Stimulated activated CD8-positive, alpha-beta memory T cell treated with anti-CD3 and anti-CD28 coated beads, Interleukin-12 subunit alpha, Interleukin-12 subunit beta, amount 100 ng/mL, for 24 hours (primary cell): ENCODE results near the gene MCM7.
A peak's percentile ranks its signal among the peaks of the same experiment; 100 is the strongest.
"Not testable (repeated sequence)": the region's sequence is repeated elsewhere in the genome, so short reads cannot be mapped to it uniquely, and the experiment has no call there.

Experiments used
- DNase-seq: peaks from one replicate; pipeline ENCODE4 v3.0.0-alpha.2; 2020; ENCODE audit errors: extremely low read depth

Gene MCM7

DNA sequence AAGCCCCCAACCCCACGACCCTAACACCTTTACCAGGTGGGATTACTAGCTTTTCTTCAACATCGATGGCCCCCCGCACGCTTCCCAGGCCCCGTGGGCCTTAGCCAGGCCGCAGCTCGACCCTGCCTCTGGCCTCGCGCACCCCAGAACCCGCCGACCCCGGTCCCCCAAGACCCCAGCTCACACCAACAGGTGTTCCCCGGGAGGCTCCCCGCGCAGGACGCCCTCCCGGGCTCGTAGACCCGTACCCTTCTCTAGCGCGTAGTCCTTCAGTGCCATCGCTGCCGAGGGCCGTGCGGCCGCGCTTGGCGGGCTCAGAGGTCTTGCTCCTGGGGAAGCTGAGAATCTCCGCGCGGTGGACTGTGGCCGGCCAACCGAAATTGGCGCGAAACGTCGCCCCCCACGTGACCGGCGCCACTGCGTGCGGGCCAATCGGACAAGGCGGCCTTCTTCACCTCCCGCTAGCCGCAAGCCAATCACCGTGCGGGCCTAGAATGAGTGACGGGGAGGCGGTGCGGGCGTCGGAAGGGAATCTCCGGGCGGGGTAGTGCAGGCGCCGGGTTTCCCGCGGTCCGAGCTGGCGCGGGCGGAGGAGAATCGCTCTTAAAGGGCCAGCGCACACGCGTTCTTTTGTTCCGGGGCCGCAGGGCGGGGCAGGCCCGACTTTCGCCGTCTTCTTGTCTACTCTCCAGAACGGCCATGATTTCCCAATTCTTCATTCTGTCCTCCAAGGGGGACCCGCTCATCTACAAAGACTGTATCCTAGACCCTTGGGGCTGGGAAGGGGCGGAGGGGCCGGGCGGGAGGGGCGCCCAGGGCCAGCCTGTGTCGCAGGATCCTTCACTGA lies at the start of gene MCM7, which contains the start of gene AP4M1:
Gene MCM7 (minus strand): TSS at position 382 of the 847 bp plus-strand sequence. CDS start 103 bp downstream, at position 279.
Gene AP4M1 (plus strand): TSS at position 628 of the 847 bp plus-strand sequence. CDS start 72 bp downstream, at position 700.
- peak; percentile 94 for DNase-seq

DNA sequence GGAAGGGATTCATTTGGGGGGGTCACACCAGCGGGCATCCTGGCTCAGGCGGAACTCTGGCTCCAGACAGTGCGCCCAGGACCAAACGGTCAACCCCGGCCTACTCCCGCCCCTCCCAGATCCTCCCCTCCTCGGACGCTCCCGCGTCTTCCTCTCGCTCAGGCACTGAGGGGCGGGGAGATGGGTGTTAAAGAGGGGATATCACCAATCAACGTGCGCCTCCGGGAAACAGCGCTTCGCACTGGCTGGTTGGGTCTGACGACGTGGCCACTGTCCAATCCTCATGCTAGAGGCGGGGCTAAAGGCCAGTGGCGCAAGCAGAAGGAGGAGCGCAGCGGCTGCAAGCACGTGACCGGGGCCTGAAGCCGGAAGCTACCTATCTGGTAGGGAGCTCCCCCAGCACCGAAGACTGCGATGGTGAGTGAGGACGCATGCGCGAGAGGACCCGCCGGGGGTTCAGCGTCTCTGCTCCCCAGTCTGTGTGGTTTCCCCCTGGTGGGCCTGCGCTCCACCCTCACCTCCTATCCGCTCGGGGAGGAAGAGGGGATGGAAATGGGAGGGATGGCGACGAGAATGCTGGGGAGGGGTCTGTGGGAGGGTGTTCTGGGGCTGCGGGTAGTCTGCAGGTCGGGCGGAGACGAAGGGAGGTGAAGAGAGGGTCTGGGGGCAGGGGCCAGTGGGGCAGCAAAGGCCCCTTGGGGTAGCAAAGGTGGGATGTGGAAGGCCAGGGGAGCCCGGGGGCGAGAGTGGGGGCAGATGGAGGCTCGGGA lies 47.5 kb upstream of the MCM7 start, which contains the start of gene LAMTOR4:
Gene LAMTOR4 (plus strand): TSS at position 360 of the 770 bp plus-strand sequence. CDS start 55 bp downstream, at position 415.
- peak; percentile 95 for DNase-seq

DNA sequence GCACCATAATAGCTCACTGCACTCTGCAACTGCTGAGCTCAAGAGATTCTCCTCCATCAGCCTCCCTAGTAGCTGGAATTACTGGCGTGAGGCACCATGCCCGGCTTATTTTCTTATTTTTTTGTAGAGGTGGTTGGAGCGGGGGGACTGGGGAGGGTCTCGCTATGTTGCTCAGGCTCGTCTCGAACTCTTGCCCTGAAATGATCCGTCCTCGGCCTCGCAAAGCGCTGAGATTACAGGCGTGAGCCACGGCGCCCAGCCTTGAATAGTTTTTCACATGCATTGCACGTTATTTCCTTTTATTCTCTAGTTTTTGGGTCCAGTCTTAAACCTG lies 47.0 kb upstream of the MCM7 start:
- DNase-seq = no peak

DNA sequence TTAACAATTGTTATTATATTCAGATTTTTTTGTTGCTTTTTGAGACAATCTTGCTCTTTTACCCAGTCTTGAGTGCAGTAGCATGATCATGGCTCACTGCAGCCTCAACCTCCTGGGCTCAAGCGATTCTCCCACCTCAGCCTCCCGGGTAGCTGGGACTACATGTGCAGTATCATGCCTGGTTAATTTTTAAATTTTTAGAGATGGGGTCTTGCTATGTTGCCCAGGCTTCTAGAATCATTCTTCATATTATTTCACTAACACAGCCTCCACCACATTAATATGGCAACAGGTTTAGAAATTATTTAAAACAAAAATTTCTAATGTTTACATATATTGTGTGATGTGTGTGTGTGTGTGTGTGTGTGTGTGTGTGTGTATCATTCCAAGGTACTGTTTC lies 46.1 kb upstream of the MCM7 start:
- no peak for DNase-seq

DNA sequence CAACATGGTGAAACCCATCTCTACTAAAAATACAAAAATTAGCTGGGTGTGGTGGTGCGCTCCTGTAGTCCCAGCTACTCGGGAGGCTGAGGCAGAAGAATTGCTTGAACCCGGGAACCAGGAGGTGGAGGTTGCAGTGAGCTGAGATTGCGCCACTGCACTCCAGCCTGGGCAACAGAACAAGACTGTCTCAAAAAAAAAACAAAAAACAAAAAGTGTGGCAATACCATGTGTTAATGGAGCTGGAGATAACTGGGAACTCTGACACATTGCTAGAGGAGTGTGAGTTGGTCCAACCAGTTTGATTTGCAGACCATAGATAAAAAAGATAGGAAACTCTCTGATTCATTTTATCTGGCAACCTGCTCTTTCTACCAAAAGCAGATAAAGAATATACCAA lies 45.2 kb upstream of the MCM7 start:
- DNase-seq = not testable (repeated sequence)

DNA sequence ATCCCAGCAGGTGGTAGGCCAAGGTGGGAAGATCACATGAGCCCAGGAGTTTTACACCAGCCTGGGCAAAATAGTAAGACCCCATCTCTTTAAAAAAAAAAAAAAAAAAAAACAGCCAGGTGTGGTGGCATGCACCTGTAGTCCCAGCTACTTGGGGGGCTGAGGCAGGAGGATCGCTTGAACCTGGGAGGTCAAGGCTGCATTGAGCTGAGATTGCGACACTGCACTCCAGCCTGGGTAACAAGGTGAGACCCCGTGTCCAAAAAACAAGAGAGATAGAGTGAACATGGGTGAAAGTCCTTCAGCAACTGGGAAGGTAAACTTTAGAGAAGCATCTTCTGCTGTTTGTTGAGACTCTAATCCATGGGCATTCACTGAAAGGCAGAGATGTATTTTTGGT lies 41.3 kb upstream of the MCM7 start:
- no peak for DNase-seq

DNA sequence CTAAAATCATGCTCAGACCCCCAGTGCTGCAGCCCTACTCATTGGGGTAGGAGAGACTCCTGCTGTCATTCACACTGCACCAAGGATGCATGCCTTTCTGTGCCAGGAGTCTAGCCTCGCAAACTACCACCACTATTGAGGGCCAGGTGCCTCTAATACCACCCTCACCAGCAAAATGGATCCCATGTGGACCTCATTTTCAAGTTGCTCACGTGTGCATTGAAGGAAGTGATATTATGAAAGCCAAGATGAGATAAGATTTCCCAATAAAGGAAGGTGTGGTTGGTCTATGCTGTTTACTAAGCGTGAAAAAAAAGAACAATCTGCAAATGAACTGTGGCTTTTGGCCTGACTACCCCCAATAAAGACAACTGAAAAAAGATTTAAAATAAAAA lies 40.4 kb upstream of the MCM7 start:
- no peak for DNase-seq

DNA sequence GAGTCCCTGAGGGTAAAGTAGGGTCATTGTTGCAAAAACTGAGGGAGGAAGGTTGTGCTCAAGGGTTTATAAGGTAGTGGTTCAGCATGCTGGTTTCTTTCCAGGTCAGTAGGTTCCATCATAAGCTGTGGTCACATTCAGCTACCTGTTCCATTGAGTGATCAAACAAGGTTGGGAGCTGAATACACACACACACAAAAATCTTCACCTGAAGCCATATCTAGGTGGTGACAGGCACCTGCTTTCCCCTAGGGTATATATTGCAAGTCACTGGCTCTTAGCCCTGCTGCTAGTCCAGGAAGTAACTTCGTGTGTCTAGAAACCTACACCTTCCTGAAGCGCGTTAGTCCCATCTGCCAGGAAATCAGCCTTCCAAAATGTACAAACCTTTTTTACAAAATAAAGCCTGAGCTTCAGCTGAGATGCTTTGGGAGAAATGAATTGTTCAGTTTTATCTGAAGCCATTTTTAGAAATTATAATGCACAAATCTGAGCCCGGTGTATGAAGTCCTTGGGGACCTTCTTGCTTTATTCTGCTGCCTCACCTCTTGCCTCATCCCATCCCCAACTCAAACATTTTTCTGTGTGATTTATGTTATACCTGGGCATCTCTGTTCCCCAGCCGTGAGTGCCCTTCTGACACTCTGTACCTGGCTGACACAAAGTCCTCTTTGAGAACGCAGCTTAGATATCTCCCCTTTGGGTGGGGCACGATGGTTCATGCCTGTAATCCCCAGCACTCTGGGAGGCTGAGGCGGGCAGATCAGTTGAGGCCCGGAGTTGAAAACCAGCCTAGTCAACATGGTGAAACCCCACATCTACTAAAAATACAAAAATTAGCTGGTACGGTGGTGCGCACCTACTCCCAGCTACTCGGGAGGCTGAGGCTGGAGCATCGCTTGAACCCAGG lies 36.9 kb upstream of the MCM7 start:
- no peak for DNase-seq

DNA sequence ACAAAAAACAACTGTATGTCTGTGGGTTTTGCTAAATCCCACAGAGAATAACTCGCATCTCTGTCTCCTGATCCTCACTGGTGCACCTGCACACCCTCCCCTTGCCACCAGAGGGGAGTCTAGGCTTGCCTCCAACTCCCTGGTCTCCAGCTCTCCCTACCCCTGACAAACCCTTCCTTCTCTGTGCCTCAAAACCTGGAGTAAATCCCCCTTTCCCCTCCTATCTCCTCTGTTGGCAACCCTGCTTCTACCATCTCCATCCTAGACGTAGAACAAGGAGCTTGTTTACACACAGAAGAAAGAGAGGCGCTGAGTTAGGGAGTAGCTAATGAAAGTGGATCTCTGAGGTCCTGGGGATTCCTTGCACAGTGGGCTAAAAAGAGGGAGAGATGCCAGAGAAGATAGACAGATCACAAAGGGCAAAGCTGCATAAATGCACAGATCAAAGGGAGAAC lies 31.5 kb upstream of the MCM7 start:
- DNase-seq = no peak

DNA sequence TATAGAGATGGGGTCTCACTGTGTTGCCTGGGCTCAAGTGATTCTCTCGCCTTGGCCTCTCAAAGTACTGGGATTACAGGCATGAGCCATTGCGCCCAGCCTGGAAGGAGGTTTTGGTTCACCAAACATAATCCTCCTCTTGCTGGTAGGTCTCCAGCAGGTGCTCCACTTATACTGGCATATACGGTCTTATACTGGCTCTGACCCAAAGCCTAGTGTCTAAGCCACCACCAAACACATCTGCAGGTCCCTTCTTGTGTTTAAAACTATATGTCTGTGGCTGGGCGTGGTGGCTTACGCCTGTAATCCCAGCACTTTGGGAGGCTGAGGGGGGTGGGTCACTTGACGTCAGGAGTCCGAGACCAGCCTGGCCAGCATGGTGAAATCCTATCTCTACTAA lies 30.9 kb upstream of the MCM7 start:
- no peak for DNase-seq

DNA sequence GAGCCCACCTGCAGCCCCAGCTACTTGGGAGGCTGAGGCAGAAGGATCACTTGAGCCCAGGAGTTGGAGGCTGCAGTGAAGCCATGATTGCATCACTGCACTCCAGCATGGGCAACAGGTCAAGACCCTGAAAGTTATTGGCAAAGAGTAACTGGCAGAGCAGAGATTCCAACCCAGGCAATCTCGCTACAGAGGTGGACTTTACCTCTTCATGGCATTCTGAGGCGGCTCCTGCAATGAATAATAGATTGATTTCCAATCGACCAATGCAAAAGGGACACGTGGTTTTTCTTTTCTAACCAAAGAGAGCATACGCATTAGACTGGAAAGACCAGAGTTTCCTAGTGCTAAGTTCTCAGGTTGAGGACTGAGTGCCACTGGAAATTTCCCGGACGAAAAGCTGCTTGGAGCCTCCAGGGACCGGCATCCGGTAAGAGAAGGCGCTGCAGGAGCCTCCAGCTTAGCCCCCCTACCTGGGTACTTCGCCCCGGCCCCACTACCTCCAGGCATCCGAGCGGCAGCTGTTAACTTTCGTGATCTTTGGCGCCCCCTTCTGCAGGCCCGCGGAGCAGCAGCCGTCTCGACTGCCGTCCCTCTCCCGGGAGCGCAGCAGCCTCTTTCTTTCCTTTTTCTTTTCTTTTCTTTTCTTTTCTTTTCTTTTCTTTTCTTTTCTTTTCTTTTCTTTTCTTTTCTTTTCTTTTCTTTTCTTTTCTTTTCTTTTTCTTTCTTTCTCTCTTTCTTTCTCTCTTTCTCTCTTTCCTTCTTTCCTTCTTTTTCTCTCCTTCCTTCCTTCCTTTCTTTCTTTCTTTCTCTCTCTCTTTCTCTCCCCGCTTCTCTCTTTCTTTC lies 29.6 kb upstream of the MCM7 start:
- peak; percentile 41 for DNase-seq

DNA sequence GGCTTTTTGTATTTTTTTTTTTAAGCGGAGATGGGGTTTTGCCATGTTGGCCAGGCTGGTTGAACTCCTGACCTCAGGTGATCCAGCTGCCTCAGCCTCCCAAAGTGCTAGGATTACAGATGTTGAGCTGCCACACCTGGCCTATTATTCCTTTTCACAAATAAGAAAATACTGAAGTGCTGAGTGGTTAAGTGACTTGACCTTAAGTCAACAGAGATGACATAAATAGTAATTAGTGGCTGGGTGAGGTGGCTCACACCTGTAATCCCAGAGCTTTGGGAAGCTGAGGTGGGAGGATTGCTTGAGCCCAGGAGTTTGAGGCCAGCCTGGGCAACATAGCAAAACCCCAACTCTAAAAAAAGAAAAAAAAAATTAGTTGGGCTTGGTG lies 29.0 kb upstream of the MCM7 start:
- DNase-seq = not testable (repeated sequence)

DNA sequence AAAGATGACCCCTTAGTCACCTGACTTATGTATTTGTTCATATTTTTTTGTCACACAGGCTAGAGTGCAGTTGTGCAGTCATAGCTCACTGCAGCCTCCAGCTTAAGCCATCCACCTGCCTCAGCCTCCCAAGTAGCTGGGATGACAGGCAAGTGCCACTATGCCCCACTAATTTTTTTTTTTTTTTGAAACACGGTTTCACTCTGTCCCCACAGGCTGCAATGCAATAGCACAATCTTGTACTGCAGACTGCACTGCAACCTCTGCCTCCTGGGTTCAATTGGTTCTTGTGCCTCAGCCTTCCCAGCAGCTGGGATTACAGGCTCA lies 27.4 kb upstream of the MCM7 start:
- no peak for DNase-seq

DNA sequence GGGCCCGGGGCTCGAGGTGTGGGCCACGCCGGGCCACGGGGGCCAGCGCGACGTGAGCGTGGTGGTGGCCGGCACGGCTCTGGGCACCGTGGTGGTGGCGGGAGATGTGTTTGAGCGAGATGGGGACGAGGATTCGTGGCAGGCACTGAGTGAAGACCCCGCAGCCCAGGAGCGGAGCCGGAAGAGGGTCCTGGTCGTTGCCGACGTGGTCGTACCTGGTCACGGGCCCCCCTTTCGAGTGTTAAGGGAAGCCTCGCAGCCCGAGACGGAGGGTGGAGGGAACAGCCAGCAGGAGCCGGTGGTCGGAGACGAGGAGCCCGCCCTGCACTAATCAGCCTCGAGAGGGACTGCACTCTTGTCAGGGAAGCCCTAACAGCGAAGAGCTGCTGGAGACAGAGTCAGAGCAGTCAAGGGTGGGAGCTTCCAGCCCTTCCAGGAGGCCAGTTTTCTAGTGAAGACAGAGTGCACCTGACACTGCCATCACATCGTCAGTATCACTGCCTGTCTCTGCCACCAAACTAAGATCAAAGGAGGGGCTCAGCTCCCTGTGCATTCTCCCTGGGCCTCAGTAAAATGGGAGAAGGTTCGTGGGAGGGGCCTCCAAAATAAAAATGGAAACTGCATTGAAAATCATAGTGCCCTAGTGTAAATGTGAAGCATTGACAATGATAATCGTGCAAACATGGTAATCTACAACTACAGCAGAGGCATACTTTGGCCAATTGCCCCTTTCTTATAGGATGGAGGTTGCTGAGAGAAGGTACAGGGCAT lies 26.9 kb upstream of the MCM7 start:
- no peak for DNase-seq

DNA sequence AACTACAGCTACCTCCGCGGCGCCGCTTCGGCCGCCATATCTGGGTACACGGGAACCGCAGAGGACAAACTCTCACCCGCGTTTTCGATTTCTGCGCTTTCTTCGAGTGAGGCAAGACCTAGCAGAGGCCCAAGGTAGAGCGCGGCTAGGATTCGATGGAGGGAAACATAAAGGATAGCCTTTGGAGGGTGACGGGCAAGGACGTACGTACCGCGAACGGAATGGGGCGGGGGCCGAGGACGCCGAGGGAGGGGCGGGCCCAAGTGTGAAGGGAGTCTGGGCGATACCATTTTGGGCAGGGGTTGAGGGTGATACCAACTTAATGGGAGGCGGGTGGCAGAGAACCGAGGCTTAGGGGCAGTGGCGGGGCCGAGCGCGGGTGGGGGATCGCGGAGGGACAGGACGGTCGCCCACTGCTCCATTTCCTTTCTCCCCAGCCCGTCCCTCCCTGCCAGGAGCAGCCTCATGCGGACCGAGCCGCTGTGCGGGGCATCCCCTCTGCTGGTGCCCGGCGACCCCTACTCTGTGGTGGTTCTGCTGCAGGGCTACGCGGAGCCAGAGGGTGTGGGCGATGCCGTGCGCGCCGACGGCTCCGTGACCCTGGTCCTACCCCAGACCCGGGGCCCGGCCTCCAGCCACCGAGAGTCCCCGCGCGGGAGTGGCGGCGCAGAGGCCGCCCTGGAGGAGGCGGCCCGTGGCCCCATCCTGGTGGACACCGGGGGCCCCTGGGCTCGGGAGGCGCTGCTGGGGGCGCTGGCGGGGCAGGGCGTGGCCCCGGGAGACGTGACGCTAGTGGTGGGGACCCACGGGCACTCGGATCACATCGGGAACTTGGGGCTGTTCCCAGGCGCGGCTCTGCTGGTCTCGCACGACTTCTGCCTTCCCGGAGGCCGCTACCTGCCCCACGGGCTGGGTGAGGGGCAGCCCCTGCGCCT lies 26.0 kb upstream of the MCM7 start, which contains the start of gene MBLAC1:
Gene MBLAC1 (plus strand): TSS at position 37 of the 935 bp plus-strand sequence. CDS start 429 bp downstream, at position 466.
- peak; percentile 73 for DNase-seq

DNA sequence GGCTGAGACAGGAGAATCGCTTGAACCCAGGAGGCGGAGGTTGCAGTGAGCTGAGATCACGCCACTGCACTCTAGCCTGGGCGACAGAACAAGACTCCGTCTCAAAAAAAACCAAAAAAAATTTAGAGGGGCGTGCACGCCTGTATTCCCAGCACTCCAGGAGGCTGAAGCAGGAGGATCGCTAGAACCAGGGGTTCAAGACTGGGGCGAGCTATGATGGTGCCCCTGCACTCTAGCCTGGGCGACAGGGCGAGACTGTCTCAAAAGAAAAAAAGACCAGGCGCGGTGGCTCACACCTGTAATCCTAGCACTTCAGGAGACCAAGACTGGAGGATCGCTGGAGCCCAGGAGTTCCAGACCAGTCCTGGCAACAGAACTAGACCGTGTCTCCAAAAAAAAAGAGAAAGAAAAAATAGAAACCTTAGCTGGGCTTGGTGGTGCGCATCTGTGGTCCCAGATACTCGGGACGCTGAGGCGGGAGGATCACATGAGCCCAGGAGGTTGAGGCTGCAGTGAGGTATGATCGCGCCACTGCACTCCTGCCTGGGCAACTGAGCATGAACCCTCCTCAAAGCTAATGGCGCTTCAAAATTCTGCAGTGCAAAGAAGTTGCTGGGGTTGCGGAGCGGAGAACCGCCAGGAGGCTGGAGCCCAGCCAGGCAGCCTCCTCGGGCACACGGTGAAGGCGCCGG lies 25.2 kb upstream of the MCM7 start:
- DNase-seq = no peak

DNA sequence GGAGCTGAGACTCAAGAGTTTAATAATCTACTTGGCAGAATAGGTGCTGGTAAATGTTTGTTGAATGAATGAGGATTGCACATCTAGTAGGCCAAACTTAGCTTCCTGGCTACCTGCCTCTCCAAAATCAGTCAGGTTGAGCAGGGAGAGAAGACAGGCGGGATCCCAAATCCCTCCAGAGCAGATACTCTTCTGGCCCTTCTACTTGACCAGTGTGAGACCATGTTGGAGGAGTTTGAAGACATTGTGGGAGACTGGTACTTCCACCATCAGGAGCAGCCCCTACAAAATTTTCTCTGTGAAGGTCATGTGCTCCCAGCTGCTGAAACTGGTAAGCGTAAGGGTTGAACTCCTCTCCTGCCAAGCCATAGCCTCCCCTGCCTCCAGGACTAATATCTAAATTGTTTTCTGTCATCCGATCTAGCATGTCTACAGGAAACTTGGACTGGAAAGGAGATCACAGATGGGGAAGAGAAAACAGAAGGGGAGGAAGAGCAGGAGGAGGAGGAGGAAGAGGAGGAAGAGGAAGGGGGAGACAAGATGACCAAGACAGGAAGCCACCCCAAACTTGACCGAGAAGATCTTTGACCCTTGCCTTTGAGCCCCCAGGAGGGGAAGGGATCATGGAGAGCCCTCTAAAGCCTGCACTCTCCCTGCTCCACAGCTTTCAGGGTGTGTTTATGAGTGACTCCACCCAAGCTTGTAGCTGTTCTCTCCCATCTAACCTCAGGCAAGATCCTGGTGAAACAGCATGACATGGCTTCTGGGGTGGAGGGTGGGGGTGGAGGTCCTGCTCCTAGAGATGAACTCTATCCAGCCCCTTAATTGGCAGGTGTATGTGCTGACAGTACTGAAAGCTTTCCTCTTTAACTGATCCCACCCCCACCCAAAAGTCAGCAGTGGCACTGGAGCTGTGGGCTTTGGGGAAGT lies 23.4 kb upstream of the MCM7 start:
- DNase-seq = no peak
